ENCODE results near the gene DNAH3.

DNAH3 gene

DNA sequence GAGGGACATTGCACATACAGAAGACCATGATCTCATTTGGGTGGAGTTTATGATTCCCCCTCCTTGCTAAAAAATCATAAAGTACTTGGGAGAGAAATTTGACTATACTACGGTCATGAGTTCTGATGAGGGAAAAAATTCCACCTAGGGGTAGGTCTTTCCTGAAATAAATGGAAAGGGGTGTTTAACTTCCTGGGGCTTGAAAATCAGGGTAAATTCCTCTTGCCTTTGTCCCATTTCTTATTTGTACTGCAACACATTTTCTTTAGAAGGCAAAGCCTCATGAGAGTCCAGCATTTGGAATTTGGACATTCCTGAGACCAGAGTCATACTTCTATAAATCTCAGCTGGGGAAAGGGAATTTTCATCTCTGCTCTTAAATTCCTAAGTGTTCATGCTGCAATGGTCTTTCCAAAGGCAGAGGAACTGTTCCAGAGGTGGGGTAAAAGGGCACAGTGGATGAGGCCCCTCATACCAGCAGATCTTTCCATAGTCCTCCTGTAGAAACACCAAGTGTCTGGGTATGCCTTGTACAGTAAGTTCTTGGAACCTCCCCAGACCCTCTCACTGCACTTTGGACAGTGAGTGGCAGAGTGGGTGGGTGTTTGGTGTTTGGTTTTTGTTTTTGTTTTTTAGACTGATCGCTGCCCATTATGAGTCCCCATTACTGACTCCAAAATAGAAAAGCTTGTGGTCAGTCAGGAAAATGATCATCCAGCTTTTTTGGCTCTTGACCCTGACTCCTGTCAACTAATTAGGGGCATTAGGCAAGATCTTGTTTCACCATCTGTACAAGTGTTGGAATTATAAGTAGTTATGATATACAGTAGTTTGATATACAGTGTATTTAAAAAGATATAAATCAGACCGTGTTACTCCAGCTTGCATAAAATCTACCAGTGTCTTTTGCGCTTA, 244.0 kb downstream of the DNAH3 start:
- DNase-seq (ENCODE audit: low read depth, low spot score), result no peak

DNA sequence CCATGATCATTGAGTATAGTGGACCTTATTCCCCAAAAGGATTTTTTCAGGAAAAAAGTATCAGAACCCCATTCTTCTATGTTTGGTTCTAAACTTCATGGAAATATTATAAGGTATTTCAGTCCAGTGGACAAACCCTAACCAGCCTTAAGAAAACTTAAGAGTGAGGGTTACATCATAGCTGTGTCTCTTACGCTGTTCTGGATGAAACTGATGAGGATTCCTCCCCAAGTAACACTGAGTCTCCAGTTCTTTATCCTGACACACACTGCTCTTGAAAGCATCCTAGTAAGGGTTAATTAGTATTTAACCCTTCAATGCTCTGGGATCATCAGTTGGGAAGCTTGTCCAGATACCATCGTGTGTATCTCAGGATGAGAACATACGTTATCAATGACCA, 245.1 kb downstream of the DNAH3 start:
- no peak for DNase-seq (ENCODE audit: low read depth, low spot score)

DNA sequence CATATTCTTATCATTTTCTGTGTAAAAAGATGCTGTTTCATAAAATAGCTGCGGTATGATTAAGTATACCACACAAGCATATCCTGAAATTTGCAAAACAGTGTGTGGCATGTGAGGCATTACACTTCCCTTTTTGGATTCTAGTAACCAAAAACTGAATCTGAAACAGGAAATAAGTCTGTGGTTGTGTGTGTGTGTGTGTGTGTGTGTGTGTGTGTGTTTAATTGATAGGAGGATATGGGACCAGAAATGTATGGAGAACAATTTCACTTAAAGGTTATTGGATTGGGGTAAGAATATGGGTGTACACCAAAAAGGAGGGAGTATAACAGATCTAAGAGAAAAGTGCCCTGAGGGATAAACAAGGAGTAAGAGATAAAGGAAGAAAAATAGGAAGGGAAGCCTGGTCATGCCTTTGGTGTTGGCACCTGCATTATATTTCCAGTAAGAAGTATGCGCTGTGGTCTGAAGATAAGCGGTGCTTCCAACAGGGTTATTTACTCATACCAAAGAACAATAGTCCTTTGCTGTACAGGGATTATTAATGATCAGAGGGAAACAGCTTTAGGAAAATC, 246.1 kb downstream of the DNAH3 start:
- DNase-seq (ENCODE audit: low read depth, low spot score), result no peak

DNA sequence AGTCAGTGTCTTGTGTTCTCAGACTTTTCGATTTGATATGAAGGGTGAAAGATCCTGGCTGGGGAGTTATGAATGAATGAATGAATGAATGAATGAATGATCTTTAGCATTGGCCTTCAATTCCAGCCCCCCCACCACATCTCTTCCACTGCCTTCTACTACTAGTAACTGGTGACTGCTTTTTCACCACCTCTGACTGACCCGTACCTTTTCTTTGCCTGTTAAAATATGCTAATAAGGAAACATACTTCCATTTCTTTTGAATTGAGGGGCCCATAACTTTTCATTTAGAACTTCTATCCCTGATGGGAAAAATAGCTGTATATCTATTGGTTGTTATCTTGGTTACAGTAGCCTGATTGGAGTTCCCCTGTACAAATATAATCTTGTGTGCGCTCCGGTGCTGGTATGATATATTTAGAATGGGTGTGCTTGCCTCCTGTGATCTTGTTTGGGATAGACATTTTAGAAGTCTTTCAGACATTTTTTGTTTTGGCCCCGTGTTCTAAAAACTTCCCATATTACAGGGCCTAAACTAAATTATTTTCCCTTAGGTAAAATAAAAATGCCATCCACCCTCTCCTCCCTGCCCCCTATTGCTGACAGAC, 246.6 kb downstream of the DNAH3 start:
- DNase-seq (ENCODE audit: low read depth, low spot score), result no peak

DNA sequence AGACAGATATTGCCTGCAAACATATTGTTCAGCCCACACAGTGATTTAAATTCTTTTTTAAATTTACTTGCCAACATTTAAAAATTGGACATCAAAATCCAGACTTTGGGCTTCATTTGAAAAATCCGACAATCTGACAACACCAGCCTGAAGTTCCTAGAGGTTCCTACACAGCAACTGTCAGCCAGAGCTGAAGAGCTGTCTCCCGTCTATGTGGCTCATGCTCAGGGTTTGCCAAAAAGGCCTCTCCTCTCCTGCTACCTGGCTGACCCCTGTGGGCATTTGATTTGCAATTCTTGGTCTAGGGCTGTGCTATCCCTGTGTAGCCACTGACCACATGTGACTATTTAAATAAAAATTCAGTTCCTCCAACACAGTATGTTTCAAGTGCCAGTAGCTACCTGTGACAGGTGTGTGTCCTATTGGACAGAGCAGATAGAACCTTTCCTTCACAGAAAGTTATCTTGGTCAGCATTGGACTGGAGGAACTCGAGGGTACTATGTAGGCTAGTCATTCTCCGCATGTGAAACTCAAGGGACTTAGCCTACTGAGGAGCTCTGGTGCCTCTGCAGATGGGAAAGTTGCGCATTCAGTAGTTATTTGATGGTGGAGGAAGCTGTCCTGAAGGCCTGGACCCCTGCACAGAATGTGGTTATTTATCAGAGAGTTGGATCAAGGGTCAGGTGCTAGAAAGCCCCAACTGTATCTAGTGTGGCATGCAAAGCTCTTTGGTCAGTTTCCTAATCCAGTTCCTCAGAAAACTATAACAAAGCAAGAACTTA, 247.3 kb downstream of the DNAH3 start:
- no peak for DNase-seq (ENCODE audit: low read depth, low spot score)

DNA sequence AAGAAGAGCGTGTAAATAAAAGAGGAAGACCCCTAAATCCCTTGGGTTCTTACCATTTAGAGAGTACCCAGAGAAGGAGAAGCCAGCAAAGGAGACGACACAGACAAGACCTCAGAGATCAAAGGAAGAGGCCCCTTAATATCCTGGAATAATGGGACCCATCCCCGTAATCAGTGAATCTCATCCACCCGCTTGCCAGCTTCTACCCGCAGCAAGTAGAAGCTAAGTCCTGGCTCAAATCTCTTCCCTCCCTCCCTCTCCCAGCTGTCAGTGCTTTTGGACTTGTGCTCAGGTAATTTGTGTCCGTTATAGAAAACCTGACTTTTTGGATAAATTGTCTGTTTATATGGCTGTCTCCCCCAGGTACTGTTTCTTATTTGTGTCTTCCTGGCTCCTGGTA, 248.2 kb downstream of the DNAH3 start:
- DNase-seq (ENCODE audit: low read depth, low spot score), result no peak

DNA sequence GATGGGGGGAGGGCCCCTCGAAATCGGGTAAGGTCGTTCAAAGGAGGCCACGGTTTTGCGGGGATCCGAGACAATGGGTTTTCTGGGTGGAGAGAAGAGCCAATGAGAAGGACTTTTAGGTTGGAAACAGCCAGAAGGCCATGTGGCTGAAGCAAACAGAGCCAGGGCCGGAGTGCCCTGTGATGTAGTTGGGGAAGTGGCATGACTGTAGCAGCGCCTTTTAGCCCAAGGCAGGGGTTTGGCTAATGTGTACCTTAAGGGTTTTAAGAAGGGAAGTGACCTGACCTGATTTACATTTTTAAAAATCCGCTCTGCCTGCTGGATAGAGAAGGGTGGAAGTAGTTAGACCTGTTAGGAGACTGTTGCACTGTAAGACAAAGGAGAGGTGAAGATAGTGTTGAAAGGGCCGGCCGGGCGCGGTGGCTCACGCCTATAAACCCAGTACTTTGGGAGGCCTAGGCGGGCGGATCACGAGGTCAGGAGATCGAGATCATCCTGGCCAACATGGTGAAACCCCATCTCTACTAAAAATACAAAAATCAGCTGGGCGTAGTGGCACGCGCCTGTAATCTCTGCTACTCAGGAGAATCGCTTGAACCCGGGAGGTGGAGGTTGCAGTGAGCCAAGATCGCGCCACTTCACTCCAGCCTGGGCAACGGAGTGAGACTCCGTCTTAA, 249.1 kb downstream of the DNAH3 start:
- peak; percentile 91 for DNase-seq (ENCODE audit: low read depth, low spot score)

DNA sequence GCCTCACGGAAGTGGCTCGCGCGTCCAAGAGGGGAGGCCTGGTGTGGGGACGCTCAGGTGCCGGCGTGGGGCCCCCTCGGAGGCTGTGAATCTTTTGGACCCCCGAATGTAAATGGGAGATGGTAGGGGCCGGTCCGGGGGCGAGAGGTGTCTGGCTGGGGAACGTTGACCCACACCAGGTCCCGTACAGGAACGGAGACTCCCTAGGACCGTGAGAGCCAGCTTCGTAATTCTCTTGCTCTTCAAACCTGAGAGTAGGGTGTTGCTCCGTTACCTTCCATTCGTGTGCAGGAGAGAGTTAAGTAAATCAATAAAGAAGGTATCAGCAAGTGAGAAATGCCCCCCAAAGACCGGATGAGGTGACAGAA, 249.6 kb downstream of the DNAH3 start:
- no peak for DNase-seq (ENCODE audit: low read depth, low spot score)

DNA sequence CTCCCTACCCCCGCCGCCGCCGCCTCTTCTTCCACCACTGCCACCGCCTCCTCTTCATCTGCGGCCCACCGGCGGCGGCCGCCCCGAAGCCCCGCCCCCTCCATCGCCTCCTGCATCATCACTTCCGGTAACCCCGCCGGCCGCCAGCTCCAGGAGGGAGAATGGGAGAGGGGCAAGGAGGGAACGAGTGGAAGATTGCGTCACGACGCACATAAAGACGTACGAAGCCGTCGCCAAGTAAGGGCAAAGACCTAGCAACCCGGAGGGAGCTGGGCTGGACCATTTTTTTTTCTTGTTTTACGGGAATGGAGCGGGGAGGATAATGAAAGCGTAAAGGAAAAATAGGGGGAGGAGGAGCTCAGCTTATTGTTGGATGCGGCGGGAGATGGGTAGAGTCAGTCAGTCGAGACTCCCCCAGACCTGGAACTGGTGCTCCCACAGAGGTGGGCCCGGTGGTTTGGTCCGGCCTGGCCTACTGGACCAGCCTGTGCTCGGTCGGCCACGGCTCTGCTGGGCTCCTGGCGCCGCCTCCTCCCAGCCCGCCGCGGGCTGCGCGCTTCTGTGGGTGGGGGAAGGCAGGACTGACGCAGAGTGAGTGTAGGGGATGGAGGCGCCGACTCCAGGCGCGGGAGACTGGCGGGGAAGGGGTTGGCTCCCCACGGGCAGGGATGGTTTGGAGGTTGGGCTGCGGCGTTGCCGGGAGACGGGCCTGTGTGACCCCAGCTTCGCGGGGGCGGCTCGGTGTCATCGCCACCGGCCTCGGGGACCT, 250.2 kb downstream of the DNAH3 start, which contains the start of the genes DCUN1D3 and LYRM1:
DCUN1D3 (minus strand) TSS at position 60 of the 769 bp plus-strand sequence. CDS start 37,820 bp downstream, outside the sequence.
LYRM1 (plus strand) TSS at position 473 of the 769 bp plus-strand sequence. CDS start 14,785 bp downstream, outside the sequence.
- DNase-seq (ENCODE audit: low read depth, low spot score), result peak; percentile 98

DNA sequence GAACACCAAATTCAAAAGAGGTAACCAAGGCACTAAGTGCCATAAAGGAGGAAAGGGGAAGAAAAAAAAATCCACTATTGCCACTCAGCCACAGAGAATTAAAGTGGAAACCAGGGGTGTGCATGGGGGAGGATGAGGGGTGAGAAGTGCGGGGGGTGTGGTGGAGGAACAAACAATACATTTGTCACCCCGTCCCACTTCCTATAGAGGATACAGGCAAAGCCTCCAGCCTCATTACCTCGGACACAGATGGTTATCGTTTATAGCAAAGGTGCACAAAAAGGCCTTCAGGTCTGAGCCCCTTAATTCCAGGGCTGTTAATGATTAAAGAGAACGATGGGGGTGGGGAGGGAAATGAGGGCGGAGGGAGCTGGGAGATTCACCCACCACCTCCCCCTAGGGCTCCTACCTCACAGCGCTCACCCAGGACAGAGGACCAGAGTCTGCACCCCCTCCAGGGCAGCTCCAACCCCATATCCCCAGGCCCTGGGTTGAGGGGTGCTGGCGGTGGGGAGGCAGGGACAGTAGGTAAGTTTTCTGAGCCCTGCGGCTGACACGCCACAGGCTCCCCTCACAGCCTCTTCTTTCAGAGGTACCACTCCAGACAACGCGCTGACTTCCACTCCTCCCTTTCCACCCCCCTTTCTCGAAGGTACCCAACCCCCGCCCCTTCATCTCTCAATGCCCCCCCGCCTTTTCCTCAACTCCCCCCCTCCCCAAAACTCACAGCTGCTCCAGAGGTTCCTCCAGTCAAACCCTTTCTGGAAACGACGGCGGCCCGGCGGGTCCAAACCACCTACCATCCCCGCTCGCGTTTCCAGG, 251.0 kb downstream of the DNAH3 start:
- no peak for DNase-seq (ENCODE audit: low read depth, low spot score)

DNA sequence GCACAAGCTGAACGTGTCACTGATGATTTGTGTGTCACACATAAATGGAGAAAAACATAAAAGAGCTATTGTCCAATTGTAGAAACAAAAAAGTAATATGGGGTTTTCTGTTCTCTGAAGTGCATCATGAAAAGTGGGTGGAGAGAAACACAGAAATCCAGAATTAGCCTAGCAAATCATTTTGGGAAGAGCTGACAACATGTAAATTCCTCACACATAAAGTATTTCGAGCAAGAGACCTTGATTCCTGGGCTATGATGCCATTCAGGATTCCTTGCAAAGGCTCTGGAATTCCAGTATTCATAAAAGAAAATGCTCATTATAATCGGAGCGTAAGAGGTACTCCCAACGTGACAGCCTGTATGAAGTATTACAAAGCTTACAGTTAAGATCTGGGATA, 251.6 kb downstream of the DNAH3 start:
- DNase-seq (ENCODE audit: low read depth, low spot score), result no peak

DNA sequence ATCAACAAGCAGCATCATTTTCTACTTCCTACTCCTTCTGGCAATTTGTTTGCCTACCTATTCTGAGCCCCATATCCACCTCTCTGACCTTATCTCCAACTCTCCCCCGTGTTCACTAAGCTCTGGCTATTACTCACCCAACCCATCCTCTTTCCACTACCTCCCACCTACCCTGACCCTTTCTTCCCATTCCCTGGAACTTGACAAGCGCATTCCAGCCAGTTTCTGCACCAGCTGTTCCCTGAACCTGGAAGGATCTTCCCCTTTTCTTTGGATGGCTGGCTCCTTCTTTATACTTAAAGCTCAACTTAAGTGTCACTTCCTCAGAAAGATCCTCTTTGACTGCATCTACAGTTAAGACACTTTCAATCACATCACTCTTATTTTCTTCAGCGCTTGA, 252.7 kb downstream of the DNAH3 start:
- peak; percentile 22 for DNase-seq (ENCODE audit: low read depth, low spot score)

DNA sequence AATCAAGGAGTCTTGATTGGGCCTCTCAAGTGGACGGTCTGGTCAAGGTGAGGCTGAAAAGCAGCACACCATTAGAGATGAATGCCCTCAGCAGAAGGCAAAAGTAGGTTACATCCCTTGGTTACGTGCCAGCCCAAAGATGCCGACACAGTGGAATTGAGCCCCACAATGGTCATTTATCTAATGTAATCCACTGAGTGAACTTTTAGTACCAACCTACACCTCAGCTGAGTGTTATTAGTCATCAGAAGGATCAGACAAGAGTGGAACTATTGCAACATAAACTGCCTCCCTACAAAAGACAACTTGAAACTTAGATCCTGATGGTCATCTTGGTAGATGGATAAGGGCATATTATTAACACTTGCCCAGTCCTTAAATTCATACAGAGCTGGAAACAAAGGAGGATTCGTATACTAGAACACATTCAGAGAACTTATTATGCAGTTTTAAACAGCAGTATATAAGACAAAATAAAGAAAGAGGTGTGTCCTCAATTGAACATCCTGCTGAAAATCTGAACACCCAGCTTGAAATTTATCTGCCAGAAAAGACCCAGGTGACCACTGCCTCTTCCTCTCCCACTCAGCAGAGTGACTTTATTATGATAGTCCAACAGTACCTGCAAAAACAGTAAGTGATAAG, 253.3 kb downstream of the DNAH3 start:
- no peak for DNase-seq (ENCODE audit: low read depth, low spot score)

DNA sequence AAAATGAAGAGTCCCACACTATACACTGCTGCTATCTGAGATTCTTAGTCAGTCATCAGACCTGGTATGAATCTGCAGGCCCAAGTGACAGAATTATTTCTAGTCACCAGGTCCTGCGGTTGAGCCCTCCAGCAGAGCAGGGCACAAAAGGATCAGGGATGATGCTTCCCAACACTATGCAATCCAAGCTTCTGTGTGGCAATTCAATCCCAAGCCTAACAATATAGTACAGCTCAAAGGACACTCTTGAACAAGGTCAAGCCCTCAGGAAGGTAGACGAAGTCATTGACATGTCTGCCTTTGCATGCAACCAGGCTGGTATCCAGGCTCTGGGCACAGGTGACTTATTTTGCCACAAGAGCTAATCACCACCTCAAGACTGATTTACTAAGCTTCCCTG, 256.3 kb downstream of the DNAH3 start:
- no peak for DNase-seq (ENCODE audit: low read depth, low spot score)

DNA sequence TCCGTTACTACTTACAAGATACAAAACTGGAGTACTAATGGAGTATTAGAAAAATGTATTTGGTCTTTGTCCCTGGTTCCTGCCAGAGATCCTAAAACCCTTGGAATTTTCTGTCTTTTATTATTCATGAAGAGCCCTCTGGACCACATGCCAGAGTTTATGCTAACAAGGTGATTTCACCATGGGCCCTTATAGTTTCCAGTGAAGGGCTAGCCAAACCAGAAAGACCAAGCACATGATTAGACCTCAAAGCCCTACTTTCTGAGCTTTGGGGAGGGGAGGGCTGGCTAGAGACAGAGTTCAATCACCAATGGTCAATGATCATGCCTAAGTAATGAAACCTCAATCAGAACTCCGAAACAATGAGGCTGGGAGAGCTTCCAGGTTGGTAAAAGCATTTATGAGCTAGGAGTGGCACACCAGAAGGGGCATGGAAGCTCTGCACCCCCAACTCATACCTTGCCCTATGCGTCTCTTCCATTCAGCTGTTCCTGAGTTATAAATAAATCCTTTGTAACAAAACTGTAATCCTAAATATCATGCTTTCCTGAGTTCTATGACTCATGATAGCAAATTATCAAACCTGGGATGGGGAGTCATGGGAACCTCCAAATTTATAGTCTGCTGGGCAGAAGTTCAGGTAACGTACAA, 260.9 kb downstream of the DNAH3 start:
- DNase-seq (ENCODE audit: low read depth, low spot score), result no peak

DNA sequence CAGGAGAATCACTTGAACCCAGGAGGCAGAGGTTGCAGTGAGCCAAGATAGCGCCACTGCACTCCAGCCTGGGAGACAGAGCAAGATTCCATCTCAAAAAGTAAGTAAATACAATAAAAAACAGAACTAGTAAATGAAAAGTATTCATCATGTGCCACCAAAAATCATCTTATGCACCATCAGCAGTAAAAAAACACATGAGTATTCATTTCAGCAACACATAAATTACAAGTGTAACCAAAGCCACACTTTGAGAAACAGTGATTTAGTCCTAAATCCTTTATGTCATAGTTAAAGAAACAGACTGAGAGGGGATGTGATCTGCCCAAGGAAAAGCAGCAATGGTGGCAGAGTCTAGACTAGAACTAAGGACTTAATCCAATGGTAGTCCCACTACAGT, 263.4 kb downstream of the DNAH3 start:
- no peak for DNase-seq (ENCODE audit: low read depth, low spot score)

DNA sequence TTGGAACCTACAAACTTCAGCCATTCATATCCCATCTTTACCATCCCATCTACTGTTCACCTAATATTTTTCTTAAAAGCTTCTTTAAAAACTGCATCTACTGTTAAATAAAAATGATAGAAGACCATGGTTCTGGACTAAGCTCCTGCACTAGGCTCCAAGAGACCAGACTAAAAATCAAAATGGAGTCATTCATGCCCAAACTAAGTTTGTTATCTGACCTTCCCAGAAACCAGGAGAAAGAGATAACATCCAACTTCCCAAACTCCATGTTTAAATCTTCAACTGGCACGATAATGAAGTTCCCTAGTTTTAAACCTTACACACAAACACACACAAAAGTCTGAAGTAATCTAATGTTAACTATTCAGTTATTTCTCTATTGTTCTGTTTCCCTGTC, 264.3 kb downstream of the DNAH3 start:
- no peak for DNase-seq (ENCODE audit: low read depth, low spot score)

DNA sequence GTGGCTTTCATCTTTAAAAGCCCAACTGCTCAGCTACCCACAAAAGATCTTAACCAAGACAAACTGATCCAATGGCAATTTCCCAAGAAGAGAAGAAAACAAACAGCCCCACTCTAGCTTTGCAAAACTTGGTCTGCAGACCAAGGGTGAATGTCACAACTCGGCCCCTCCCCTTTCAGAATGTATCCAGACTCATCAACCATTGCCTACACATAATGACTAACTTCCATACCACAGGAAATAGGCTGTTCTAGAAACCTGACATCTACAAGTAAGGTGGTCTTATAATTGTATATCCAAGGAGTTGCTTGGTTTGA, 266.4 kb downstream of the DNAH3 start:
- DNase-seq (ENCODE audit: low read depth, low spot score), result no peak
